IMR-90 (cell line): ENCODE measurements around the gene ZNRD2.

ENCODE experiments used
- CTCF ChIP-seq: conservative IDR thresholded peaks from 2 replicates; pipeline ENCODE4 v1.5.1; 2012; ENCODE audit warnings: mild to moderate bottlenecking, low read depth, low read length, improper control_type of control experiment
- ELK1 ChIP-seq: fragments of 150-350 bp; IDR thresholded peaks from 2 replicates; pipeline ENCODE4 v1.6.1; 2016; ENCODE audit warnings: low read depth, mild to moderate bottlenecking, low read length, moderate library complexity, borderline replicate concordance
- MXI1 ChIP-seq: IDR thresholded peaks from 2 replicates; pipeline ENCODE4 v1.6.1; 2012; ENCODE audit warnings: low read depth, mild to moderate bottlenecking, low read length, moderate library complexity, borderline replicate concordance
- USF2 ChIP-seq: fragments of 150-350 bp; IDR thresholded peaks from 2 replicates; pipeline ENCODE4 v1.6.1; 2017; ENCODE audit warnings: mild to moderate bottlenecking, antibody characterized with exemption, low read length, low read depth

GRCh38 chr11:65581928-65582327 lies 11.7 kb downstream of the ZNRD2 start:
- TF ChIP-seq MXI1 (no peak), ELK1 (no peak), CTCF (no peak), USF2 (no peak)
